HCT116 (cell line): ENCODE measurements around the gene C3orf22. TPM values are rescaled to one million over a fixed set of nuclear protein-coding genes. Genes with fewer than 3 reads are reported as not detected.

Source experiments
- ATAC-seq: fragments of 200-7000 bp; cut with Tn5 transposase; 2 replicates; pipeline ENCODE4 v1.9.1; 2020; ENCODE audit warnings: mild to moderate bottlenecking, moderate library complexity
- BruUV-seq: library from RNA; stranded (reverse); fragments of 400-500 nt; replicated peaks from 2 replicates; lab custom pipeline; 2021; lab: Mats Ljungman, UMichigan
- CTCF ChIA-PET: fragments of 300-600 bp; sonication (Branson Sonifier 250); formaldehyde crosslinking; loops from one replicate; lab custom pipeline; 2021; ENCODE audit warnings: antibody characterized with exemption; lab: Charles Lee
- POLR2A ChIA-PET: fragments of 300-600, 350-600 bp; sonication (Branson Sonifier 250); formaldehyde crosslinking; loops from one replicate; lab custom pipeline; 2021; ENCODE audit warnings: antibody characterized with exemption; lab: Charles Lee
- RAD21 ChIA-PET, 2 experiments: fragments of 300-600 bp; sonication (Branson Sonifier 250); formaldehyde crosslinking; loops; one replicate each; lab custom pipeline; 2023; ENCODE audit warnings: low total read pairs in 2 of 2; ENCODE audit not compliant: uncharacterized antibody in 2 of 2, unreplicated experiment in 2 of 2, low non-redundant PET in 1 of 2; lab: Charles Lee
- DNase-seq: peaks from one replicate; pipeline ENCODE4 v3.0.0-alpha.2; 2010; ENCODE audit warnings: low read depth, low spot score
- H2AFZ ChIP-seq: fragments of 200-600 bp; shearing (Covaris generic), sonication (generic); 2 replicates; pipeline ENCODE4 v1.6.1; 2017; ENCODE audit warnings: low read depth, mixed run types, mixed read lengths, antibody characterized with exemption, low read length; ENCODE audit not compliant: poor library complexity, severe bottlenecking
- H3K27ac ChIP-seq: 2 replicates; pipeline ENCODE4 v1.5.1; 2012; ENCODE audit warnings: low read depth, low read length
- H3K27me3 ChIP-seq: fragments of 200-600 bp; sonication (generic); 2 replicates; pipeline ENCODE4 v1.6.1; 2016; ENCODE audit warnings: mixed run types, low read length, mixed read lengths; ENCODE audit not compliant: insufficient read depth
- H3K36me3 ChIP-seq, 2 experiments: fragments of 200-500 bp in 1 of 2; fragments of 200-600 bp in 1 of 2; sonication (Bioruptor generic) in 1 of 2; sonication (generic) in 1 of 2; 2 replicates each; pipeline versions ENCODE4 v1.5.1 to v1.6.1; 2014 to 2016; ENCODE audit warnings: low read length in 2 of 2, inconsistent platforms in 1 of 2, mixed read lengths in 1 of 2, mixed run types in 1 of 2; ENCODE audit not compliant: insufficient read depth in 2 of 2, control insufficient read depth in 1 of 2
- H3K4me1 ChIP-seq, 2 experiments: fragments of 200-600 bp in 1 of 2; sonication (generic) in 1 of 2; 2 replicates each; pipeline versions ENCODE4 v1.5.1 to v1.6.1; 2012 to 2017; ENCODE audit warnings: low read length in 2 of 2, inconsistent platforms in 1 of 2, mild to moderate bottlenecking in 1 of 2, mixed read lengths in 1 of 2, mixed run types in 1 of 2, moderate library complexity in 1 of 2; ENCODE audit not compliant: insufficient read depth in 2 of 2, control insufficient read depth in 1 of 2
- H3K4me2 ChIP-seq: fragments of 200-600 bp; sonication (generic); 2 replicates; pipeline ENCODE4 v1.6.1; 2017; ENCODE audit warnings: mixed run types, low read length, mixed read lengths
- H3K4me3 ChIP-seq, 2 experiments: fragments of 200-600 bp in 1 of 2; sonication (generic) in 1 of 2; replicated peaks in 1 of 2; 2 replicates each; pipeline ENCODE4 v1.5.1; 2011 to 2016; ENCODE audit warnings: low read length in 2 of 2, control low read depth in 1 of 2, low read depth in 1 of 2, mild to moderate bottlenecking in 1 of 2, mixed read lengths in 1 of 2, mixed run types in 1 of 2
- H3K79me2 ChIP-seq: fragments of 200-600 bp; sonication (generic); 2 replicates; pipeline ENCODE4 v1.6.1; 2017; ENCODE audit warnings: mild to moderate bottlenecking, mixed run types, low read length, moderate library complexity, mixed read lengths; ENCODE audit not compliant: insufficient read depth
- H3K9ac ChIP-seq: fragments of 200-600 bp; sonication (generic); 2 replicates; pipeline ENCODE4 v1.6.1; 2016; ENCODE audit warnings: low read length, mixed read lengths
- H3K9me2 ChIP-seq: fragments of 200-600 bp; sonication (generic), shearing (Covaris generic); 2 replicates; pipeline ENCODE4 v1.6.1; 2017; ENCODE audit warnings: mixed run types, mild to moderate bottlenecking, moderate library complexity; ENCODE audit not compliant: insufficient read depth
- H3K9me3 ChIP-seq, 2 experiments: fragments of 200-500 bp in 1 of 2; fragments of 200-600 bp in 1 of 2; sonication (Bioruptor generic) in 1 of 2; sonication (generic) in 1 of 2; 2 replicates each; pipeline ENCODE4 v1.6.1; 2014 to 2017; ENCODE audit warnings: low read length in 2 of 2, mixed read lengths in 2 of 2, inconsistent platforms in 1 of 2, low read depth in 1 of 2, mild to moderate bottlenecking in 1 of 2, mixed run types in 1 of 2, moderate library complexity in 1 of 2; ENCODE audit not compliant: control insufficient read depth in 1 of 2, insufficient read depth in 1 of 2
- H4K20me1 ChIP-seq: fragments of 200-600 bp; sonication (generic), shearing (Covaris generic); 2 replicates; pipeline ENCODE4 v1.6.1; 2017; ENCODE audit warnings: mixed run types, mild to moderate bottlenecking, moderate library complexity; ENCODE audit not compliant: insufficient read depth
- CBX3 ChIP-seq: IDR thresholded peaks from 2 replicates; pipeline ENCODE4 v1.6.1; 2012; ENCODE audit warnings: low read depth
- EGR1 ChIP-seq: IDR thresholded peaks from 2 replicates; pipeline ENCODE4 v1.6.1; 2012; ENCODE audit warnings: low read depth
- FOSL1 ChIP-seq: IDR thresholded peaks from 2 replicates; pipeline ENCODE4 v1.6.1; 2012; ENCODE audit warnings: low read depth
- JUND ChIP-seq: IDR thresholded peaks from 2 replicates; pipeline ENCODE4 v1.6.1; 2012
- POLR2A ChIP-seq: IDR thresholded peaks from 2 replicates; pipeline ENCODE4 v1.7.0; 2011; ENCODE audit warnings: borderline replicate concordance; ENCODE audit not compliant: insufficient read depth, insufficient read length; ENCODE audit errors: extremely low read depth
- RAD21 ChIP-seq: IDR thresholded peaks from 2 replicates; pipeline ENCODE4 v1.6.1; 2012; ENCODE audit warnings: low read depth, mild to moderate bottlenecking
- SIN3A ChIP-seq: IDR thresholded peaks from 2 replicates; pipeline ENCODE4 v1.6.1; 2012; ENCODE audit warnings: low read depth
- SP1 ChIP-seq: IDR thresholded peaks from 2 replicates; pipeline ENCODE4 v1.6.1; 2012; ENCODE audit warnings: low read depth
- SRF ChIP-seq: IDR thresholded peaks from 2 replicates; pipeline ENCODE4 v1.6.1; 2012; ENCODE audit warnings: low read depth
- TCF7L2 ChIP-seq: IDR thresholded peaks from 2 replicates; pipeline ENCODE4 v1.7.0; 2011; ENCODE audit warnings: borderline replicate concordance, inconsistent platforms; ENCODE audit not compliant: insufficient read depth, insufficient read length; ENCODE audit errors: extremely low read depth
- YY1 ChIP-seq: IDR thresholded peaks from 2 replicates; pipeline ENCODE4 v1.6.1; 2011; ENCODE audit warnings: low read length, low read depth, moderate library complexity, mild to moderate bottlenecking; ENCODE audit not compliant: insufficient replicate concordance; ENCODE audit errors: extremely low read depth
- ZFX ChIP-seq: fragments of 450-650 bp; IDR thresholded peaks from 2 replicates; pipeline ENCODE4 v1.6.1; 2017
- intact Hi-C: fragments of 100-400 bp; cut with micrococcal nuclease; formaldehyde crosslinking; loops from 2 replicates; pipeline ENCODE4 v1.10.0; 2022
- total RNA-seq: library from RNA; stranded (reverse); gene quantifications from one replicate; pipeline ENCODE4 v1.2.1, GENCODE V29; 2021; ENCODE audit not compliant: unreplicated experiment
- TF ChIP-seq, protein P1 (sequence below): IDR thresholded peaks from 2 replicates; pipeline ENCODE4 v1.6.1; 2012
- TF ChIP-seq, protein P2 (sequence below): IDR thresholded peaks from 2 replicates; pipeline ENCODE4 v1.6.1; 2012; ENCODE audit warnings: low read depth
- TF ChIP-seq, protein P3 (sequence below): IDR thresholded peaks from 2 replicates; pipeline ENCODE4 v1.6.1; 2011; ENCODE audit warnings: mild to moderate bottlenecking, low read length, moderate library complexity; ENCODE audit not compliant: insufficient replicate concordance; ENCODE audit errors: extremely low read depth

The C3orf22 gene
- total RNA-seq, 1 experiment from 2014 or later: not detected

DNA sequence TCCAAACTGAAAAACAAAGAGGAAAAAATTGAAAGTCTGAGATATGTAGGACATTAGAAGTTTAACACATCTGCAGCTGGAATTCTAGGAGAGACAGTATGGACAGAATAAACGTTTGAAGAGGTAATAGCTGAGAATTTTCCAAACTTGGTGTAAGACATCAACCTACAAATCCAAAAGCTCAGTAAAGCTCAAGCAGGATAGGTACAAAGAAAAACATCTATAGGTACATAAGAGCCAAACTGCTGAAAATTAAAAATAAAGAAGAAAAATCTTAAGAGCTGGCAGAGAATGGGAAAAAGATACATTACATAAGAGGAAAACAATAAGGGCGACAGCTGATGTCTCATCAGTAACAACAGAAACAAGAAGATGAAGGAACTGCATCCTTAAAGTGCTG lies 22.8 kb upstream of the C3orf22 start:
- no peaks in the 10 kb centered on the region for H3K36me3 ChIP-seq
- RAD21 ChIA-PET: no interaction called here
- POLR2A ChIA-PET: no interaction called here
- intact Hi-C loops: no loop called here
- H3K27ac ChIP-seq: no peak overlapping the region
- CTCF ChIA-PET: no interaction called here
- ATAC-seq: no peak
- no peaks in the 10 kb centered on the region for H4K20me1 ChIP-seq
- TF ChIP-seq RAD21 (no peak), SP1 (no peak), SIN3A (no peak), SRF (no peak), CBX3 (no peak), FOSL1 (no peak), JUND (no peak), ZFX (no peak), YY1 (no peak), EGR1 (no peak), TCF7L2 (no peak), POLR2A (no peak)
- TF ChIP-seq, protein P1, sequence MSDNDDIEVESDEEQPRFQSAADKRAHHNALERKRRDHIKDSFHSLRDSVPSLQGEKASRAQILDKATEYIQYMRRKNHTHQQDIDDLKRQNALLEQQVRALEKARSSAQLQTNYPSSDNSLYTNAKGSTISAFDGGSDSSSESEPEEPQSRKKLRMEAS: no peak
- TF ChIP-seq, protein P2, sequence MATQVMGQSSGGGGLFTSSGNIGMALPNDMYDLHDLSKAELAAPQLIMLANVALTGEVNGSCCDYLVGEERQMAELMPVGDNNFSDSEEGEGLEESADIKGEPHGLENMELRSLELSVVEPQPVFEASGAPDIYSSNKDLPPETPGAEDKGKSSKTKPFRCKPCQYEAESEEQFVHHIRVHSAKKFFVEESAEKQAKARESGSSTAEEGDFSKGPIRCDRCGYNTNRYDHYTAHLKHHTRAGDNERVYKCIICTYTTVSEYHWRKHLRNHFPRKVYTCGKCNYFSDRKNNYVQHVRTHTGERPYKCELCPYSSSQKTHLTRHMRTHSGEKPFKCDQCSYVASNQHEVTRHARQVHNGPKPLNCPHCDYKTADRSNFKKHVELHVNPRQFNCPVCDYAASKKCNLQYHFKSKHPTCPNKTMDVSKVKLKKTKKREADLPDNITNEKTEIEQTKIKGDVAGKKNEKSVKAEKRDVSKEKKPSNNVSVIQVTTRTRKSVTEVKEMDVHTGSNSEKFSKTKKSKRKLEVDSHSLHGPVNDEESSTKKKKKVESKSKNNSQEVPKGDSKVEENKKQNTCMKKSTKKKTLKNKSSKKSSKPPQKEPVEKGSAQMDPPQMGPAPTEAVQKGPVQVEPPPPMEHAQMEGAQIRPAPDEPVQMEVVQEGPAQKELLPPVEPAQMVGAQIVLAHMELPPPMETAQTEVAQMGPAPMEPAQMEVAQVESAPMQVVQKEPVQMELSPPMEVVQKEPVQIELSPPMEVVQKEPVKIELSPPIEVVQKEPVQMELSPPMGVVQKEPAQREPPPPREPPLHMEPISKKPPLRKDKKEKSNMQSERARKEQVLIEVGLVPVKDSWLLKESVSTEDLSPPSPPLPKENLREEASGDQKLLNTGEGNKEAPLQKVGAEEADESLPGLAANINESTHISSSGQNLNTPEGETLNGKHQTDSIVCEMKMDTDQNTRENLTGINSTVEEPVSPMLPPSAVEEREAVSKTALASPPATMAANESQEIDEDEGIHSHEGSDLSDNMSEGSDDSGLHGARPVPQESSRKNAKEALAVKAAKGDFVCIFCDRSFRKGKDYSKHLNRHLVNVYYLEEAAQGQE: no peak
- TF ChIP-seq, protein P3, sequence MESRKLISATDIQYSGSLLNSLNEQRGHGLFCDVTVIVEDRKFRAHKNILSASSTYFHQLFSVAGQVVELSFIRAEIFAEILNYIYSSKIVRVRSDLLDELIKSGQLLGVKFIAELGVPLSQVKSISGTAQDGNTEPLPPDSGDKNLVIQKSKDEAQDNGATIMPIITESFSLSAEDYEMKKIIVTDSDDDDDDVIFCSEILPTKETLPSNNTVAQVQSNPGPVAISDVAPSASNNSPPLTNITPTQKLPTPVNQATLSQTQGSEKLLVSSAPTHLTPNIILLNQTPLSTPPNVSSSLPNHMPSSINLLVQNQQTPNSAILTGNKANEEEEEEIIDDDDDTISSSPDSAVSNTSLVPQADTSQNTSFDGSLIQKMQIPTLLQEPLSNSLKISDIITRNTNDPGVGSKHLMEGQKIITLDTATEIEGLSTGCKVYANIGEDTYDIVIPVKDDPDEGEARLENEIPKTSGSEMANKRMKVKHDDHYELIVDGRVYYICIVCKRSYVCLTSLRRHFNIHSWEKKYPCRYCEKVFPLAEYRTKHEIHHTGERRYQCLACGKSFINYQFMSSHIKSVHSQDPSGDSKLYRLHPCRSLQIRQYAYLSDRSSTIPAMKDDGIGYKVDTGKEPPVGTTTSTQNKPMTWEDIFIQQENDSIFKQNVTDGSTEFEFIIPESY: no peak
- TF ChIP-seq, all 23 proteins: peak for 0
- Histone ChIP-seq H3K4me2 (no peak overlapping the region), H3K27me3 (no peaks in the 10 kb centered on the region), H2AFZ (no peak overlapping the region), H3K9me2 (no peaks in the 10 kb centered on the region), H3K9ac (no peak overlapping the region), H3K9me3 (no peaks in the 10 kb centered on the region), H3K79me2 (no peaks in the 10 kb centered on the region), H3K4me3 (no peak overlapping the region), H3K4me1 (no peaks in the 10 kb centered on the region)
- BruUV-seq: no TSS peak
- DNase-seq: no peak
